ENCODE results near the gene BHLHE40. TPM values are rescaled to one million over a fixed set of nuclear protein-coding genes. Genes with fewer than 3 reads are reported as not detected.
"Not testable (repeated sequence)": the region's sequence is repeated elsewhere in the genome, so short reads cannot be mapped to it uniquely, and the experiment has no call there.

The BHLHE40 gene
- total RNA-seq, 2 experiments from 2014 or later, result 281 to 491 TPM

DNA sequence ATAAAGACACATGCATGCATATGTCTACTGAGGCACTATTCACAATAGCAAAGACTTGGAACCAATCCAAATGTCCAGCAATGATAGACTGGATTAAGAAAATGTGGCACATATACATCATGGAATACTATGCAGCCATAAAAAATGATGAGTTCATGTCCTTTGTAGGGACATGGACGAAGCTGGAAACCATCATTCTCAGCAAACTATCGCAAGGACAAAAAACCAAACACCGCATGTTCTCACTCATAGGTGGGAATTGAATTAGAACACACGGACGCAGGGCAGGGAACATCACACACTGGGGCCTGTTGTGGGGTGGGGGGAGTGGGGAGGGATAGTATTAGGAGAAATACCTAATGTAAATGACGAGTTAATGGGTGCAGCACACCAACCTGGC is 7.8 kb upstream of the BHLHE40 start:
- H3K27me3 Mint-ChIP-seq, H3K4me3 Mint-ChIP-seq, DNase-seq, ATAC-seq, H3K27ac Mint-ChIP-seq: not testable (repeated sequence)
- H3K9me3 Mint-ChIP-seq (ENCODE audit: low read depth), result peaks cover 10% of the 10 kb centered on the region
- peaks cover 26% of the 10 kb centered on the region for H3K4me1 Mint-ChIP-seq
- H3K36me3 Mint-ChIP-seq, result peaks cover 54% of the 10 kb centered on the region
- CTCF ChIA-PET, result interaction anchor here (0.6 kb wide), 1 partner anchor 215 kb away, joined by 3 read pairs; no protein-coding TSS in a partner anchor

DNA sequence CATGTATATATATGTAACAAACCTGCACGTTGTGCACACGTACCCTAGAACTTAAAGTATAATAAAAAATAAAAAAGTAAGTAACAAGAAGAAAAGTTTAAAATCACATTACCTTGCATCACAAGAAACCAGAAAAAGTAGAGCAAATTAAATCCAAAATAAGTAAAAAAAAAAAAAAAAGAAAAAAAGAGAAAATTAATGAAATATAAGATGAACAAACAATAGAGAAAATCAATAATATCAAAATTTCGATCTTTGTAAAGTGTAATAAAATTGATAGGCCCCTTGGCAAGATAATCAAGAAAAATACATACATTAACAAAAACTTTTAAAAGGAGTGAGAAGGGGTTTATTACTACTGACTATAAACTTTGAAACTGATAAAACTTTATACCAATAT is 7.4 kb upstream of the BHLHE40 start:
- no peak overlapping the region for H3K4me3 Mint-ChIP-seq
- ATAC-seq (no peak), DNase-seq (no peak)
- H3K27ac Mint-ChIP-seq, result no peak overlapping the region
- peaks cover 9% of the 10 kb centered on the region for H3K9me3 Mint-ChIP-seq (ENCODE audit: low read depth)
- peaks cover 29% of the 10 kb centered on the region for H3K4me1 Mint-ChIP-seq
- no peaks in the 10 kb centered on the region for H3K27me3 Mint-ChIP-seq
- peaks cover 52% of the 10 kb centered on the region for H3K36me3 Mint-ChIP-seq
- CTCF ChIA-PET, result interaction anchor here (0.6 to 1.0 kb wide), 2 partner anchors 77 to 214 kb away, joined by 3 read pairs; no protein-coding TSS in a partner anchor

GRCh38 chr3:4972652-4973643 is 6.3 kb upstream of the BHLHE40 start:
- Mint-ChIP-seq H3K27me3 (no peaks in the 10 kb centered on the region), H3K4me3 (peak overlapping the region; percentile 38), H3K9me3 (ENCODE audit: low read depth) (peaks cover 4% of the 10 kb centered on the region), H3K27ac (peak overlapping the region; percentile 72), H3K4me1 (peaks cover 35% of the 10 kb centered on the region), H3K36me3 (peaks cover 43% of the 10 kb centered on the region)
- ATAC-seq (no peak), DNase-seq (no peak)
- CTCF ChIA-PET, result interaction anchor here (0.8 to 1.3 kb wide), 8 partner anchors 10 to 261 kb away, joined by 3 to 5 read pairs (median 3); no protein-coding TSS in a partner anchor

- no peak overlapping the region for H3K4me3 Mint-ChIP-seq
- no peaks in the 10 kb centered on the region for H3K9me3 Mint-ChIP-seq (ENCODE audit: low read depth)
- ATAC-seq, result no peak
- no peaks in the 10 kb centered on the region for H3K27me3 Mint-ChIP-seq
- H3K4me1 Mint-ChIP-seq, result peaks cover 35% of the 10 kb centered on the region
- H3K36me3 Mint-ChIP-seq, result peaks cover 33% of the 10 kb centered on the region
- DNase-seq, result no peak
- CTCF ChIA-PET, result interaction anchor here (1.0 to 1.2 kb wide), 3 partner anchors 25 to 72 kb away, joined by 3 read pairs; no protein-coding TSS in a partner anchor
- H3K27ac Mint-ChIP-seq, result no peak overlapping the region
Observed at GRCh38 chr3:4974154-4974553, 5.1 kb upstream of the BHLHE40 start.

GRCh38 chr3:4976109-4976508 is 3.1 kb upstream of the BHLHE40 start:
- Mint-ChIP-seq H3K27ac (peak overlapping the region; percentile 99), H3K4me3 (no peak overlapping the region), H3K36me3 (peaks cover 40% of the 10 kb centered on the region), H3K4me1 (peaks cover 35% of the 10 kb centered on the region), H3K27me3 (no peaks in the 10 kb centered on the region), H3K9me3 (ENCODE audit: low read depth) (no peaks in the 10 kb centered on the region)
- ATAC-seq, result no peak
- CTCF ChIA-PET, result interaction anchor here (0.6 to 13.2 kb wide), 37 partner anchors 21 to 266 kb away, joined by 3 to 212 read pairs (median 4); partner anchors contain the start of gene ARL8B
- DNase-seq, result peak; percentile 82

- no peaks in the 10 kb centered on the region for H3K27me3 Mint-ChIP-seq
- peaks cover 38% of the 10 kb centered on the region for H3K4me1 Mint-ChIP-seq
- CTCF ChIA-PET, result interaction anchor here (0.7 to 13.2 kb wide), 33 partner anchors 22 to 268 kb away, joined by 3 to 212 read pairs (median 5); partner anchors contain the start of gene ARL8B
- peak overlapping the region; percentile 99 for H3K27ac Mint-ChIP-seq
- ATAC-seq (peak; percentile 25), DNase-seq (peak; percentile 90)
- no peaks in the 10 kb centered on the region for H3K9me3 Mint-ChIP-seq (ENCODE audit: low read depth)
- peaks cover 42% of the 10 kb centered on the region for H3K36me3 Mint-ChIP-seq
- peak overlapping the region; percentile 93 for H3K4me3 Mint-ChIP-seq
Observed at GRCh38 chr3:4977001-4977852, 2.0 kb upstream of the BHLHE40 start.

DNA sequence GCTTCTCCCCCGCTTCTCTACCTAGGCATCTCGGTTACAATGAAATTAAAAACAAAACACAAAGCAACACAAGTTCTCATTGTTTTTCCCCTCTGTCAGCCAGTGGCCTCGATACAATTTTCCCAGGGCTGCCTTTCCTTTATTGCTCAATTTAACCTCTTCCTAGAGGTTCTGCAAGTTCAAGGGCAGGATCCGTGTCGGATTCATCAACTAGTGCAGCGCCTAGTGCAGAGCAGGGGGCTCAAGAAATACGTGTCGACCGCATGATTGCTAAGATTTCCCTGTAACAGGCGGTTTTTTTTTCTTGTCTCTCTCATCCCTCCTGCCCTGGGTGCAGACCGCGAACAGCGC is 1.4 kb upstream of the BHLHE40 start:
- H3K36me3 Mint-ChIP-seq, result peaks cover 47% of the 10 kb centered on the region
- CTCF ChIA-PET, result interaction anchor here (0.9 to 13.2 kb wide), 14 partner anchors 34 to 265 kb away, joined by 3 to 212 read pairs (median 12); no protein-coding TSS in a partner anchor
- H3K4me1 Mint-ChIP-seq, result peaks cover 42% of the 10 kb centered on the region
- no peaks in the 10 kb centered on the region for H3K9me3 Mint-ChIP-seq (ENCODE audit: low read depth)
- H3K27ac Mint-ChIP-seq, result peak overlapping the region; percentile 99
- H3K27me3 Mint-ChIP-seq, result no peaks in the 10 kb centered on the region
- DNase-seq (no peak), ATAC-seq (peak; percentile 2)
- peak overlapping the region; percentile 93 for H3K4me3 Mint-ChIP-seq

DNA sequence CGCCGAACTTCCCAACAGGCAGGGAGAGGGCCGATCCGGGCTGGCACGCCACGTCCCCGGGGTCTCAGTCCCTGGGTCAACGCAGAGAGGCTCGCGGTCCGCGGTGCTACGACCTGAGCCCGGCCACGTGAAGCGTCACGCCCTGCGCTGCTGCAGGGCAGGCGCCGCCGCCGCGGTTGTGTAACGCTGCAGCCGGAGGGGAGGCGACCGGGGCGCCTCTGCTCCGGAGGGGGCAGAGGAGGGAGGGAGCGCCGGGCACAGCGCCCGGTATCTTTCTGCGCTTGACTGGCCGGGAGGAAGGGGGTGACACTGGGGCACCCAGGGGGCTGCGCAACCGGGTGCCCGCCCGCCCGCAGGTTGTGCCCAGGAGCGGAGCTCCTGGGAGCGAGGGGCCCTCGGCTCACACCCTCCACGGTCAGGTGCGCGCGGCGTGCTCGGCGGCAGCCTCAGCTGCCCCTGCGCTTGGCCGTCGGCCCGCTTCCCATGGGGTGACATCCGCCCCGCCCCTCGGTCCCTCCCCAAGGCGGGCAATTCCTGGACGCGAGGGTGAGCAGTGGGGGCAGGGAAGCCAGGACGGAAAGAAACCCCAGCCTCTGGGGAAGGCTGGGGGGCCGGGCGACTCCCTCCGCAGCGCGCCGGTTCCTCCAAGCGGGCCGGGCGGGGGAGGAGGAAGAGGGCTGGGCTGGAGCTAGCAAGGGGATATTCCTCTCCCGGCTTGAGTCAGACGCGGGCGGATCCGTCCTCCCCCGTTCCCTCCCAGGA is 852 bp upstream of the BHLHE40 start:
- Mint-ChIP-seq H3K9me3 (ENCODE audit: low read depth) (no peaks in the 10 kb centered on the region), H3K27me3 (no peaks in the 10 kb centered on the region), H3K27ac (peak overlapping the region; percentile 99), H3K36me3 (peaks cover 47% of the 10 kb centered on the region), H3K4me3 (peak overlapping the region; percentile 93), H3K4me1 (peaks cover 40% of the 10 kb centered on the region)
- DNase-seq (peak; percentile 97), ATAC-seq (peak; percentile 59)
- CTCF ChIA-PET, result interaction anchor here (0.9 to 13.2 kb wide), 15 partner anchors 33 to 266 kb away, joined by 3 to 212 read pairs (median 16); no protein-coding TSS in a partner anchor

- H3K9me3 Mint-ChIP-seq (ENCODE audit: low read depth), result no peaks in the 10 kb centered on the region
- ATAC-seq (peak; percentile 62), DNase-seq (peak; percentile 99)
- peak overlapping the region; percentile 99 for H3K27ac Mint-ChIP-seq
- H3K36me3 Mint-ChIP-seq, result peaks cover 53% of the 10 kb centered on the region
- H3K27me3 Mint-ChIP-seq, result no peaks in the 10 kb centered on the region
- H3K4me1 Mint-ChIP-seq, result peaks cover 43% of the 10 kb centered on the region
- peak overlapping the region; percentile 93 for H3K4me3 Mint-ChIP-seq
- CTCF ChIA-PET, result interaction anchor here (0.9 to 13.2 kb wide), 14 partner anchors 8 to 266 kb away, joined by 3 to 212 read pairs (median 16); no protein-coding TSS in a partner anchor
Observed at GRCh38 chr3:4978966-4979427, 240 bp upstream of the BHLHE40 start.

DNA sequence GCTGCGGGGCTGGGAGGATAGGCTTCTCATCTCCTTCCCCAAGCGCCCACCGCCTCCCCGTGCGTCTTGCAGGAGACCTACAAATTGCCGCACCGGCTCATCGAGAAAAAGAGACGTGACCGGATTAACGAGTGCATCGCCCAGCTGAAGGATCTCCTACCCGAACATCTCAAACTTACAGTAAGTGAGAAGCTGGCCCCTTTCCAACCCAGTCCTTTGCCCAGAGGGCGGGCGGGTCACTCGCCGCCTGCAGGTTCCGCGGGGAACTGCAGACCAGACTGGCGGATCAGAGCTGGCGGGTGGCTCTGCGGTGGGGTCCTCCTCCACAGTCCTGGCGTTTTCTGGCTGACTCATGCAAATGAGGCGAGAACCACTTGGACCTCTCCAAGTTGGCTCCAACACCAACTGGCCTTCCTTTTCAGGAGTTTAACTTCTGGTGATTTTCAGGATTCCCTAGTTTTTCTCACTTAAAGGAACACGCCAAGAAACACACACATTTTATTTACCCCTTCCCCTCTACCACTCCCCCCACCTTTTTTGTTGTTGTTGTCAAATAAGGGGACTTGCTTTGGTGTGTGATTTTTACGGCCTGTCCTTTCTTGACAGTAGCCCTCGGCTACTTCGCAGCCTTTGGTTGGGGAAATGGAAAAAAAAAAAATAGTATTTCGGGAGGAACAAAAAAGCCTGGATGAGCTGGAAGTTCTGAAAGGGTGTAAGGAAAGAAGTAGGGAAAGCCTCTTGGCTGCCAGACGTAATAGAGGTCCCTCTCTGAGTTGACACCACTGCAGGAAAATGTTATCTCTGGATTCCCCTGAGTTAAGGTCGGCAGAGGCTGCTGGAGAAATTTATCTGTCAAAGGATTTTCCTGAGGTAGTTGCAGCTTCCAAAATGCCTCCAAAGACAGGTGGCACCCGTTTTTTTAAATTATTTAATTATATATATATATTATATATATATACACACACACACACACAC is 1.3 kb downstream of the BHLHE40 start:
- DNase-seq (peak; percentile 95), ATAC-seq (peak; percentile 11)
- Mint-ChIP-seq H3K27ac (peak overlapping the region; percentile 99), H3K27me3 (no peaks in the 10 kb centered on the region), H3K4me3 (peak overlapping the region; percentile 93), H3K4me1 (peaks cover 47% of the 10 kb centered on the region), H3K36me3 (peaks cover 60% of the 10 kb centered on the region), H3K9me3 (ENCODE audit: low read depth) (no peaks in the 10 kb centered on the region)
- CTCF ChIA-PET, result interaction anchor here (0.7 to 13.2 kb wide), 29 partner anchors 14 to 268 kb away, joined by 3 to 212 read pairs (median 4); no protein-coding TSS in a partner anchor

GRCh38 chr3:4981294-4981664 is 2.0 kb downstream of the BHLHE40 start:
- Mint-ChIP-seq H3K36me3 (peaks cover 68% of the 10 kb centered on the region), H3K4me1 (peaks cover 47% of the 10 kb centered on the region), H3K27me3 (no peaks in the 10 kb centered on the region), H3K9me3 (ENCODE audit: low read depth) (no peaks in the 10 kb centered on the region), H3K27ac (peak overlapping the region; percentile 87), H3K4me3 (peak overlapping the region; percentile 93)
- ATAC-seq (no peak), DNase-seq (no peak)
- CTCF ChIA-PET, result interaction anchor here (0.7 to 13.2 kb wide), 13 partner anchors 18 to 269 kb away, joined by 3 to 212 read pairs (median 4); no protein-coding TSS in a partner anchor
